Karpas-422 (cell line): Measurements from ENCODE around the gene P3H3. TPM values are rescaled to one million over a fixed set of nuclear protein-coding genes. Genes with fewer than 3 reads are reported as not detected.

Source experiments
- DNase-seq: peaks from one replicate; pipeline ENCODE4 v3.0.0-alpha.2; 2015
- H2AFZ ChIP-seq: fragments of 200-600 bp; sonication (generic); 2 replicates; pipeline ENCODE4 v1.6.1; 2014; ENCODE audit warnings: antibody characterized with exemption, low read length, mixed read lengths
- H3K27ac ChIP-seq: fragments of 200-600 bp; sonication (generic); 2 replicates; pipeline ENCODE4 v1.5.1; 2014; ENCODE audit warnings: mild to moderate bottlenecking, low read length, moderate library complexity
- H3K27me3 ChIP-seq: fragments of 200-600 bp; sonication (generic); 2 replicates; pipeline ENCODE4 v1.6.1; 2014; ENCODE audit warnings: low read length, mixed read lengths
- H3K36me3 ChIP-seq: fragments of 200-600 bp; sonication (generic); 2 replicates; pipeline ENCODE4 v1.6.1; 2014; ENCODE audit warnings: low read length, mixed read lengths; ENCODE audit not compliant: insufficient read depth
- H3K4me1 ChIP-seq: fragments of 200-600 bp; sonication (generic); 2 replicates; pipeline ENCODE4 v1.6.1; 2014; ENCODE audit warnings: mild to moderate bottlenecking, low read length, mixed read lengths
- H3K4me2 ChIP-seq: fragments of 200-600 bp; sonication (generic); 2 replicates; pipeline ENCODE4 v1.6.1; 2014; ENCODE audit warnings: low read length, low read depth, mild to moderate bottlenecking; ENCODE audit not compliant: poor library complexity, severe bottlenecking
- H3K4me3 ChIP-seq: fragments of 200-600 bp; sonication (generic); 2 replicates; pipeline ENCODE4 v1.5.1; 2014; ENCODE audit warnings: mild to moderate bottlenecking, antibody characterized with exemption, low read length, mixed read lengths
- H3K79me2 ChIP-seq: fragments of 200-600 bp; sonication (generic); 2 replicates; pipeline ENCODE4 v1.6.1; 2014; ENCODE audit warnings: mild to moderate bottlenecking, low read length, mixed read lengths
- H3K9ac ChIP-seq: fragments of 200-600 bp; sonication (generic); 2 replicates; pipeline ENCODE4 v1.6.0; 2014; ENCODE audit warnings: low read length
- H3K9me2 ChIP-seq: fragments of 200-600 bp; sonication (generic), shearing (Covaris generic); replicated peaks from 2 replicates; pipeline ENCODE4 v1.6.0; 2014; ENCODE audit warnings: mild to moderate bottlenecking, low read length, moderate library complexity; ENCODE audit not compliant: insufficient read depth
- H3K9me3 ChIP-seq: fragments of 300-700, 200-600 bp; sonication (generic); 2 replicates; pipeline ENCODE4 v1.6.1; 2014; ENCODE audit warnings: low read length, mixed read lengths
- H4K20me1 ChIP-seq: fragments of 200-600 bp; sonication (generic); 2 replicates; pipeline ENCODE4 v1.6.1; 2014; ENCODE audit warnings: mild to moderate bottlenecking, antibody characterized with exemption, low read length, low read depth; ENCODE audit not compliant: insufficient read depth
- total RNA-seq: library from RNA; depleted of rRNA; stranded (reverse); fragments of >200 nt; shearing (Covaris generic); gene quantifications from 2 replicates; pipeline ENCODE4 v1.2.3, GENCODE V29; 2014; ENCODE audit warnings: low replicate concordance

P3H3 gene
- total RNA-seq, 1 experiment from 2014 or later = 3.1 TPM

GRCh38 chr12:6833189-6833890, 5.1 kb downstream of the P3H3 start:
- Histone ChIP-seq H3K9ac (no peak overlapping the region), H3K27ac (no peak overlapping the region), H3K4me1 (peaks cover 48% of the 10 kb centered on the region), H3K9me3 (no peaks in the 10 kb centered on the region), H3K9me2 (no peaks in the 10 kb centered on the region), H3K27me3 (no peaks in the 10 kb centered on the region), H4K20me1 (no peaks in the 10 kb centered on the region), H3K4me3 (no peak overlapping the region), H2AFZ (no peak overlapping the region), H3K4me2 (no peak overlapping the region), H3K79me2 (no peaks in the 10 kb centered on the region), H3K36me3 (no peaks in the 10 kb centered on the region)
- DNase-seq = no peak

DNA sequence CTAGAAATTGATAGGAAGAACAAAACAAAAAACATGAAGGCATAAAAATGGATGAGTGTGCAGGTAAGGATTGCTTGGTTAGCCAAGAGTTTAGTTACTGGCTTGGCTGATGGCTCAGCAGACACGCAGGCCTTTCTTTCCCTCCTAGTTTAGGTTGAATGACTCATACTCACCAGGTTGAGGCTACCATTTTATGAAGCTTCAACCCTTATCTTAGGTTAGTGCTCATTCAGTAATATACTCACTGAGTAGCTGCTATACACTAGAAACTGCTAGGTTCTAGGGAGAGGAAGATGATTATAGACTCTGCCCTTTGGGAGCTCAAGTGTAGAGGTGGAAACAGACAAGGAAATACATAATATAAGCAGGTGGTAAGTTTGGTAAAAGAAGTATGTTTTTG, 6.0 kb downstream of the P3H3 start:
- peaks cover 50% of the 10 kb centered on the region for H3K4me1 ChIP-seq
- H3K4me2 ChIP-seq = no peak overlapping the region
- no peaks in the 10 kb centered on the region for H3K9me2 ChIP-seq
- H2AFZ ChIP-seq = no peak overlapping the region
- H3K27ac ChIP-seq = no peak overlapping the region
- no peaks in the 10 kb centered on the region for H3K27me3 ChIP-seq
- H3K9ac ChIP-seq = no peak overlapping the region
- H4K20me1 ChIP-seq = no peaks in the 10 kb centered on the region
- no peaks in the 10 kb centered on the region for H3K79me2 ChIP-seq
- no peaks in the 10 kb centered on the region for H3K9me3 ChIP-seq
- H3K36me3 ChIP-seq = no peaks in the 10 kb centered on the region
- DNase-seq = no peak
- no peak overlapping the region for H3K4me3 ChIP-seq

DNA sequence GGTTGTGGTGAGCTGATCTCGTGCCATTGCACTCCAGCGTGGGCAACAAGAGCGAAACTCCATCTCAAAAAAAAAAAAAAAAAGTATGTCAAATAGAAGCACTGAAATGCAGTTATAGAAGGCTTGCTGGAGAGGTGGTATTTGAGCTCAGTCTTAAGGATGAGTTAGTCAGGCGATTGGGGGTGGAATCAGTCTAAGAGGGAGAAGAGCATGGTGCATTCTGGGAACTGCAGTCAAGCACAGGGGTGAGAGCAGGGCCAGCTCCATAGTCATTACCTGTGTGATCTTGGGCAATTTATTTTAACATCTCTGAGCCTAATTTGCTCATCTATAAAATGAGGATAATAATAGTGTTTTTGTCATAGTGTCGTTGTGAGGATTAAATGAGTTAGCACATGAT, 6.7 kb downstream of the P3H3 start:
- Histone ChIP-seq H3K9ac (no peak overlapping the region), H3K4me1 (peaks cover 49% of the 10 kb centered on the region), H3K4me3 (no peak overlapping the region), H3K4me2 (no peak overlapping the region), H3K9me2 (no peaks in the 10 kb centered on the region), H3K27ac (no peak overlapping the region), H2AFZ (no peak overlapping the region), H4K20me1 (no peaks in the 10 kb centered on the region), H3K27me3 (no peaks in the 10 kb centered on the region), H3K36me3 (no peaks in the 10 kb centered on the region), H3K79me2 (no peaks in the 10 kb centered on the region), H3K9me3 (no peaks in the 10 kb centered on the region)
- DNase-seq = no peak

DNA sequence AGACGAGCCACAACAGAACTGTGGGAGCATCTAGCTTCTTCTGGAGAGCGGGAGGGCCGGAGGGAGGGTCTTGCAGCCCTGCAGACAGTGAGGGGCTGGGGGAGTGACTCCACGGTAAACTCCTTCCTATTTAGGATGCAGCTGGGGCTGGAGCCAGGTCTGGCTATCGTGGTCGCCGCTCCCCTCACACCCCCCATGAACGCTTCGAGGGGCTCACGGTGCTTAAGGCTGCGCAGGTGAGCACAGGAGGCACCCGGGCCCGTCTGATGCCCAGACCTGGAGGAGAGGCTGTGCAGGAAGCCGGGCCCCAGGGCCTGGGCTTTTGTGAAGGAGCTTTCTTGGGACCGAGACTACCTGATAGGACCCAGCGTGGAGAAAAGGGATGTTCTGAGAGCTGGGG, 8.6 kb downstream of the P3H3 start:
- no peaks in the 10 kb centered on the region for H3K9me3 ChIP-seq
- H4K20me1 ChIP-seq = no peaks in the 10 kb centered on the region
- H3K9me2 ChIP-seq = no peaks in the 10 kb centered on the region
- peaks cover 57% of the 10 kb centered on the region for H3K4me1 ChIP-seq
- no peak overlapping the region for H3K9ac ChIP-seq
- H3K4me3 ChIP-seq = no peak overlapping the region
- H3K27me3 ChIP-seq = no peaks in the 10 kb centered on the region
- no peak for DNase-seq
- H3K27ac ChIP-seq = no peak overlapping the region
- peaks cover 7% of the 10 kb centered on the region; the same call in 1 of the 2 replicates for H3K79me2 ChIP-seq
- no peak overlapping the region for H2AFZ ChIP-seq
- no peaks in the 10 kb centered on the region for H3K36me3 ChIP-seq
- H3K4me2 ChIP-seq = no peak overlapping the region

DNA sequence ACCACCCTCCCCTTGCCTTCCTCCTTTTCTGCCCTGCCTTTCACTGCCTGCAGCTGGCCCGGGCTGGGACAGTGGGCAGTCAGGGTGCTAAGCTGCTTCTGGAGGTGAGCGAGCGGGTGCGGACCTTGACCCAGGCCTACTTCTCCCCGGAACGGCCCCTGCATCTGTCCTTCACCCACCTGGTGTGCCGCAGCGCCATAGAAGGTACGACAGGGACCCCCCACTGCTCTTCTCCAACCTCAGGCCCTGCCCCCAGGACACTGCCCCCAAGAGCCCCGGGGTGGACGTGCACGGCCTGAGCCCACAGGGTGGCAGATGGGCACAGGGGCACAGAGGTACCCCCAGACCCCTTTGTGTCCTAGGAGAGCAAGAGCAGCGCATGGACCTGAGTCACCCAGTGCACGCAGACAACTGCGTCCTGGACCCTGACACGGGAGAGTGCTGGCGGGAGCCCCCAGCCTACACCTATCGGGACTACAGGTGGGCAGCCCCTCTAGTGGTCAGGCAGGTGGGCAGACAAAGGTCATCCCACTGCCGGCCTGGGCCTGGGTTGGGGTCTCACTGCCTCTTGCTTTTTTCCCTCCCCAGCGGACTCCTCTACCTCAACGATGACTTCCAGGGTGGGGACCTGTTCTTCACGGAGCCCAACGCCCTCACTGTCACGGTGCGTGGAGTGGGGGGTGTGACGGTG, 9.3 kb downstream of the P3H3 start:
- H3K4me1 ChIP-seq = peaks cover 58% of the 10 kb centered on the region
- no peaks in the 10 kb centered on the region for H4K20me1 ChIP-seq
- no peaks in the 10 kb centered on the region for H3K36me3 ChIP-seq
- no peak overlapping the region for H2AFZ ChIP-seq
- no peaks in the 10 kb centered on the region for H3K27me3 ChIP-seq
- peak overlapping the region; percentile 100; the same call in 1 of the 2 replicates for H3K27ac ChIP-seq
- no peaks in the 10 kb centered on the region for H3K9me3 ChIP-seq
- no peak overlapping the region for H3K4me3 ChIP-seq
- no peak for DNase-seq
- no peaks in the 10 kb centered on the region for H3K9me2 ChIP-seq
- no peak overlapping the region for H3K9ac ChIP-seq
- peak overlapping the region; percentile 88 for H3K4me2 ChIP-seq
- peaks cover 7% of the 10 kb centered on the region; the same call in 1 of the 2 replicates for H3K79me2 ChIP-seq

- DNase-seq = peak; percentile 46
- H3K4me2 ChIP-seq = peak overlapping the region; percentile 88
Observed at GRCh38 chr12:6838854-6839253, 10.6 kb downstream of the P3H3 start.

GRCh38 chr12:6839482-6840201, 11.4 kb downstream of the P3H3 start:
- Histone ChIP-seq H4K20me1 (no peaks in the 10 kb centered on the region), H3K36me3 (no peaks in the 10 kb centered on the region), H3K9ac (peak overlapping the region; percentile 95), H3K9me2 (no peaks in the 10 kb centered on the region), H3K27ac (peak overlapping the region; percentile 100), H2AFZ (no peak overlapping the region), H3K79me2 (peaks cover 7% of the 10 kb centered on the region; the same call in 1 of the 2 replicates), H3K9me3 (no peaks in the 10 kb centered on the region), H3K4me2 (peak overlapping the region; percentile 88), H3K4me1 (peaks cover 69% of the 10 kb centered on the region), H3K27me3 (no peaks in the 10 kb centered on the region), H3K4me3 (peak overlapping the region; percentile 82)
- peak; percentile 97 for DNase-seq

More at GRCh38 chr12:6838854-6839253, 10.6 kb downstream of the P3H3 start:
- Histone ChIP-seq H3K79me2 (peaks cover 7% of the 10 kb centered on the region; the same call in 1 of the 2 replicates), H3K9me3 (no peaks in the 10 kb centered on the region), H2AFZ (no peak overlapping the region), H3K9ac (peak overlapping the region; percentile 84), H3K27me3 (no peaks in the 10 kb centered on the region), H3K27ac (peak overlapping the region; percentile 100), H3K4me3 (peak overlapping the region; percentile 61; the same call in 1 of the 2 replicates), H4K20me1 (no peaks in the 10 kb centered on the region), H3K36me3 (no peaks in the 10 kb centered on the region), H3K9me2 (no peaks in the 10 kb centered on the region), H3K4me1 (peaks cover 72% of the 10 kb centered on the region)

- peaks cover 7% of the 10 kb centered on the region; the same call in 1 of the 2 replicates for H3K79me2 ChIP-seq
- H4K20me1 ChIP-seq = no peaks in the 10 kb centered on the region
- H3K36me3 ChIP-seq = no peaks in the 10 kb centered on the region
- H3K4me3 ChIP-seq = peak overlapping the region; percentile 82
- H3K4me1 ChIP-seq = peaks cover 69% of the 10 kb centered on the region
- no peak for DNase-seq
- H3K4me2 ChIP-seq = peak overlapping the region; percentile 88
- H3K27ac ChIP-seq = peak overlapping the region; percentile 100
- H2AFZ ChIP-seq = no peak overlapping the region
- no peaks in the 10 kb centered on the region for H3K9me2 ChIP-seq
- H3K27me3 ChIP-seq = no peaks in the 10 kb centered on the region
- peak overlapping the region; percentile 95 for H3K9ac ChIP-seq
- H3K9me3 ChIP-seq = no peaks in the 10 kb centered on the region
Observed at GRCh38 chr12:6840330-6840729, 12.1 kb downstream of the P3H3 start.
